ENCODE data around the gene TMED1.
"Not testable (repeated sequence)": the region's sequence is repeated elsewhere in the genome, so short reads cannot be mapped to it uniquely, and the experiment has no call there.

The TMED1 gene

GRCh38 chr19:10861103-10861651 is 25.2 kb upstream of the TMED1 start:
- peak in 1 of 2 experiments; percentile 31 for DNase-seq

- DNase-seq: no peak
These were observed 22.3 kb upstream of the TMED1 start for GRCh38 chr19:10858204-10858828.

GRCh38 chr19:10856899-10857298 is 20.9 kb upstream of the TMED1 start:
- DNase-seq: not testable (repeated sequence)

- DNase-seq: no peak
These were observed 20.0 kb upstream of the TMED1 start for GRCh38 chr19:10855879-10856522.

- DNase-seq: no peak
These were observed 18.5 kb upstream of the TMED1 start for GRCh38 chr19:10854350-10855089.

- no peak for DNase-seq
These were observed 16.9 kb upstream of the TMED1 start for GRCh38 chr19:10852941-10853340.

GRCh38 chr19:10852098-10852800 is 16.2 kb upstream of the TMED1 start:
- no peak for DNase-seq

GRCh38 chr19:10850631-10851030 is 14.6 kb upstream of the TMED1 start:
- no peak for DNase-seq

GRCh38 chr19:10848230-10848856 is 12.3 kb upstream of the TMED1 start, which contains the start of gene C19orf38:
C19orf38 (plus strand) TSS chr19:10848415; CDS start chr19:10848509, 94 bp downstream.
- no peak for DNase-seq

- DNase-seq: no peak
These were observed 10.6 kb upstream of the TMED1 start for GRCh38 chr19:10846500-10847202.

- DNase-seq: no peak
These were observed 6.8 kb upstream of the TMED1 start for GRCh38 chr19:10842788-10843187.

- no peak for DNase-seq
These were observed 3.4 kb upstream of the TMED1 start for GRCh38 chr19:10839114-10840050.

- DNase-seq: no peak
These were observed 2.4 kb upstream of the TMED1 start for GRCh38 chr19:10838377-10838776.

- DNase-seq: not testable (repeated sequence)
These were observed 1.6 kb upstream of the TMED1 start for GRCh38 chr19:10837649-10838048.

GRCh38 chr19:10836479-10837330 is 693 bp upstream of the TMED1 start:
- DNase-seq: peak; percentile 73 to 75

- no peak for DNase-seq
These were observed 791 bp downstream of the TMED1 start for GRCh38 chr19:10835089-10835753.

- no peak for DNase-seq
These were observed 3.1 kb downstream of the TMED1 start for GRCh38 chr19:10832939-10833296.

- no peak for DNase-seq
These were observed 3.7 kb downstream of the TMED1 start for GRCh38 chr19:10831987-10832938.

Data from activated CD4-positive, alpha-beta T cell treated with anti-CD3 and anti-CD28 coated beads, Interleukin-2, amount 50 U/mL, for 4 hours (primary cell).